Neural progenitor cell (in vitro differentiated cells): ENCODE results near the gene TAPBPL. TPM values are rescaled to one million over a fixed set of nuclear protein-coding genes. Genes with fewer than 3 reads are reported as not detected.

Experiments
- DNase-seq: peaks from one replicate; pipeline ENCODE4 v3.0.0-alpha.2; 2016; ENCODE audit warnings: low spot score
- H2AFZ ChIP-seq: fragments of 200-600 bp; sonication (generic); replicated peaks from 2 replicates; pipeline ENCODE4 v1.6.1; 2016; ENCODE audit warnings: antibody characterized with exemption
- H3F3A ChIP-seq: fragments of 200-600 bp; sonication (generic); 2 replicates; pipeline ENCODE4 v1.6.1; 2016; ENCODE audit warnings: antibody characterized with exemption, low read depth
- H3K27ac ChIP-seq: fragments of 200-600 bp; sonication (generic); 2 replicates; pipeline ENCODE4 v1.5.1; 2016; ENCODE audit warnings: mild to moderate bottlenecking
- H3K27me3 ChIP-seq: fragments of 200-600 bp; sonication (generic); 2 replicates; pipeline ENCODE4 v1.6.1; 2016; ENCODE audit warnings: mild to moderate bottlenecking, moderate library complexity
- H3K36me3 ChIP-seq: fragments of 200-600 bp; sonication (generic); 2 replicates; pipeline ENCODE4 v1.5.1; 2016
- H3K4me1 ChIP-seq: fragments of 200-600 bp; sonication (generic); 2 replicates; pipeline ENCODE4 v1.6.1; 2016; ENCODE audit warnings: mixed run types
- H3K4me2 ChIP-seq: fragments of 200-600 bp; sonication (generic); 2 replicates; pipeline ENCODE4 v1.6.1; 2016
- H3K4me3 ChIP-seq: fragments of 200-600 bp; sonication (generic); 2 replicates; pipeline ENCODE4 v1.5.1; 2016
- H3K79me2 ChIP-seq: fragments of 200-600 bp; sonication (generic); 2 replicates; pipeline ENCODE4 v1.6.1; 2016; ENCODE audit warnings: low read depth
- H3K9ac ChIP-seq: fragments of 200-600 bp; sonication (generic); 2 replicates; pipeline ENCODE4 v1.6.1; 2016
- H3K9me3 ChIP-seq: fragments of 200-600 bp; sonication (generic); 2 replicates; pipeline ENCODE4 v1.5.1; 2016; ENCODE audit warnings: low read depth
- H4K20me1 ChIP-seq: fragments of 200-600 bp; sonication (generic); 2 replicates; pipeline ENCODE4 v1.6.1; 2016; ENCODE audit warnings: low read depth
- H3K27ac Mint-ChIP-seq: 3 replicates; pipeline ENCODE4 v1.8.0; 2021; ENCODE audit warnings: mixed read lengths
- H3K27me3 Mint-ChIP-seq: 2 replicates; pipeline ENCODE4 v1.8.0; 2022; ENCODE audit warnings: low read depth, mild to moderate bottlenecking, inconsistent platforms, moderate library complexity, mixed read lengths; ENCODE audit not compliant: insufficient read depth
- H3K36me3 Mint-ChIP-seq: 3 replicates; pipeline ENCODE4 v1.8.0; 2021; ENCODE audit warnings: mixed read lengths
- H3K4me1 Mint-ChIP-seq: 3 replicates; pipeline ENCODE4 v1.8.0; 2021; ENCODE audit warnings: mixed read lengths
- H3K4me3 Mint-ChIP-seq: 3 replicates; pipeline ENCODE4 v1.8.0; 2021; ENCODE audit warnings: mild to moderate bottlenecking, moderate library complexity, mixed read lengths
- H3K9me3 Mint-ChIP-seq: 3 replicates; pipeline ENCODE4 v1.8.0; 2020; ENCODE audit warnings: mixed read lengths
- EZH2 ChIP-seq: fragments of 200-600 bp; sonication (generic); IDR thresholded peaks from 2 replicates; pipeline ENCODE4 v1.6.1; 2017; ENCODE audit warnings: antibody characterized with exemption, mild to moderate bottlenecking, moderate library complexity
- EZH2phosphoT487 ChIP-seq: fragments of 200-600 bp; sonication (generic); IDR thresholded peaks from 2 replicates; pipeline ENCODE4 v1.6.1; 2017; ENCODE audit warnings: antibody characterized with exemption
- total RNA-seq: library from RNA; depleted of rRNA; stranded (reverse); fragments of >200 nt; gene quantifications from 2 replicates; pipeline ENCODE4 v1.2.3, GENCODE V29; 2015; ENCODE audit warnings: low replicate concordance
- TF ChIP-seq, protein P1 (sequence below): fragments of 200-600 bp; sonication (generic); IDR thresholded peaks from 2 replicates; pipeline ENCODE4 v1.5.1; 2017; ENCODE audit warnings: antibody characterized with exemption, mild to moderate bottlenecking

Gene TAPBPL
- total RNA-seq, 1 donor from 2014 or later = not detected

DNA sequence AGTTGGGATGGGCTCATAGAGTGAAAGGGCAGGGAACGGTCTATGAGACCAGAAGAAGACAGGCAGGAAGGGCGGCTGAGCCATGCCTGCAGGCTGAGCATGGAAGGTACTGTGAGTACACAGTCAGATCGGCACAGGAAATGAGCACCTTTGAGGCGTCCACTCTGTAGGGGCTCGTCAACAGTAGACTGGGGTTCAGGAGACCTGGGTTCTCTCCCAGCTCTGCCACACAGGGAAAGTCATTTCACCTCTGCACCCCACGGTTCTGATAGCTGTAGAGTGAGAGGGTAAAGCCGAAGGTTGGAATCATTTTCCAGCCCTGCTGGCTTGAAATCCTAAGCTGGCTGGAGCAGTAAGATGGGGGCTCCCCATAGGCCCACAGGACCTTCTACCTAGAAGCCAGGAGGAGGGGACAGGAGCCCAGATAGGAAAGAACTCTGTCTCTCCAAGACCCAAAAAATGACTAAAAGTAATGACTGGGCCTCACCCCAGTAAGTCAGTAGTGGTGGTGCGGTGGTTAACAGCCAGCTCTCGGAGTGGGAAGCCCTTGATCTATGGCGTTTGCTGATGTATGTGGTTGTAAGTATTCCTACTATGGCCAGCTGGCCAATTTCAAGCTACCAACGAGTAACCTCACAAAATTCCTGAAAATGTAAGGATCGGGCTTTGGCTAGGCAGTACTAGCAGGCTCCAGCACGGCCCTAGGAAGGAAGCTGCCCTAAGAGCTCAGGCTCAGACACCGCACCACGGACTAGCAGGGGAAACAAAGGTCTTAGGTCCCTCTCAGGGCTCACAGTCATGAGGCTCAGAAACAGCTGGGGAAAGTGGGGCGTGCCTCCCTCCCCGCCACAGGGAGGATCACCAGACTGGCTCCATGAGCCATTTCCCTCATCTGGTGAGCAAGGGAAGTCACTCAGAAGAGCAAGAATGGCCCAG lies 17.4 kb upstream of the TAPBPL start:
- Histone ChIP-seq H3K79me2 (no peaks in the 10 kb centered on the region), H3K4me1 (peaks cover 3% of the 10 kb centered on the region), H3K4me3 (no peak overlapping the region), H3K9me3 (no peaks in the 10 kb centered on the region), H3K27me3 (no peaks in the 10 kb centered on the region), H3K27ac (no peak overlapping the region), H3K36me3 (no peaks in the 10 kb centered on the region), H3K9ac (no peak overlapping the region), H2AFZ (no peak overlapping the region), H4K20me1 (no peaks in the 10 kb centered on the region), H3K4me2 (no peak overlapping the region), H3F3A (no peaks in the 10 kb centered on the region)
- H3K9me3 Mint-ChIP-seq = no peaks in the 10 kb centered on the region
- no peak overlapping the region for H3K4me3 Mint-ChIP-seq
- H3K27ac Mint-ChIP-seq = no peak overlapping the region
- no peak for DNase-seq
- no peaks in the 10 kb centered on the region for H3K27me3 Mint-ChIP-seq
- H3K4me1 Mint-ChIP-seq = peaks cover 12% of the 10 kb centered on the region
- H3K36me3 Mint-ChIP-seq = no peaks in the 10 kb centered on the region
- TF ChIP-seq, protein P1, sequence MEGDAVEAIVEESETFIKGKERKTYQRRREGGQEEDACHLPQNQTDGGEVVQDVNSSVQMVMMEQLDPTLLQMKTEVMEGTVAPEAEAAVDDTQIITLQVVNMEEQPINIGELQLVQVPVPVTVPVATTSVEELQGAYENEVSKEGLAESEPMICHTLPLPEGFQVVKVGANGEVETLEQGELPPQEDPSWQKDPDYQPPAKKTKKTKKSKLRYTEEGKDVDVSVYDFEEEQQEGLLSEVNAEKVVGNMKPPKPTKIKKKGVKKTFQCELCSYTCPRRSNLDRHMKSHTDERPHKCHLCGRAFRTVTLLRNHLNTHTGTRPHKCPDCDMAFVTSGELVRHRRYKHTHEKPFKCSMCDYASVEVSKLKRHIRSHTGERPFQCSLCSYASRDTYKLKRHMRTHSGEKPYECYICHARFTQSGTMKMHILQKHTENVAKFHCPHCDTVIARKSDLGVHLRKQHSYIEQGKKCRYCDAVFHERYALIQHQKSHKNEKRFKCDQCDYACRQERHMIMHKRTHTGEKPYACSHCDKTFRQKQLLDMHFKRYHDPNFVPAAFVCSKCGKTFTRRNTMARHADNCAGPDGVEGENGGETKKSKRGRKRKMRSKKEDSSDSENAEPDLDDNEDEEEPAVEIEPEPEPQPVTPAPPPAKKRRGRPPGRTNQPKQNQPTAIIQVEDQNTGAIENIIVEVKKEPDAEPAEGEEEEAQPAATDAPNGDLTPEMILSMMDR = no peak
- TF ChIP-seq EZH2phosphoT487 = no peak
- TF ChIP-seq EZH2 = no peak

DNA sequence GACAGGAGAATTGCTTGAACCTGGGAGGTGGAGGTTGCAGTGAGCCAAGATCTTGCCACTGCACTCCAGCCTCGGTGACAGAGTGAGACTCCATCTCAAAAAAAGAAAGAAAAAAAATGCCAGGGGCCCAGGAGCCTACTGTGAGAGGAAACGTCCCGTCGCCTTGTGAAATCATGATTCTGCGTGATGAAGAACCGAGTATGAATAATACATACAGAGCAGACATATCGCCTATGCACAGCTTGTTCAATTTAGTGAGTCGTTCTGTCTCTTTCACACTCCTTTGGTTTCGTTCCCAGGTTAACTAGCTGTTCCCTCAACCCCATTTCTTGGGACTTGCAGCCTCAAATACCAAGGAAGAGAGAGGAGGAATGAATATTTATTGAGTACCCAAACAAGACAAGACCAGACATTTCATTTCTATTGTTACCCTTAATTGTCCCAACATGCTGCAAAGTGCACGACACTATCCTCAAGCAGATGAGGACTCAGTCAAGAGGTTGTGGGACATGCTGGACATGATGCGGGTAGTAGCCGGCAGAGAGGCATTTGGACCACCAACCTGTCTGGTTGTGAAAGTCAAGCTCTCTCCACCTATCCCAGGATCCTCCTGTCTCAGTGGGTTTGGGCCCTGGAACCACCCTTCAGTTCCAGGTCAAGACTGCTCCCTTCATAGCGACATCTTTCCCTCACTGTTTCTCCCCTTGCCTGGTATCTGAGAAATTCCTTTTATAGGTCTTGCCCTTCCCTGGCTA lies 15.7 kb upstream of the TAPBPL start:
- Histone ChIP-seq H4K20me1 (no peaks in the 10 kb centered on the region), H3K9me3 (no peaks in the 10 kb centered on the region), H3K9ac (no peak overlapping the region), H3K4me3 (no peak overlapping the region), H3K4me2 (no peak overlapping the region), H3K79me2 (no peaks in the 10 kb centered on the region), H3K36me3 (no peaks in the 10 kb centered on the region), H2AFZ (no peak overlapping the region), H3F3A (no peaks in the 10 kb centered on the region), H3K27ac (no peak overlapping the region), H3K27me3 (no peaks in the 10 kb centered on the region), H3K4me1 (no peaks in the 10 kb centered on the region)
- no peaks in the 10 kb centered on the region for H3K9me3 Mint-ChIP-seq
- peaks cover 2% of the 10 kb centered on the region for H3K4me1 Mint-ChIP-seq
- no peaks in the 10 kb centered on the region for H3K27me3 Mint-ChIP-seq
- no peak overlapping the region for H3K4me3 Mint-ChIP-seq
- peak overlapping the region; percentile 34 for H3K27ac Mint-ChIP-seq
- H3K36me3 Mint-ChIP-seq = no peaks in the 10 kb centered on the region
- TF ChIP-seq, protein P1 = no peak
- TF ChIP-seq EZH2 (no peak), EZH2phosphoT487 (no peak)
- DNase-seq = no peak

DNA sequence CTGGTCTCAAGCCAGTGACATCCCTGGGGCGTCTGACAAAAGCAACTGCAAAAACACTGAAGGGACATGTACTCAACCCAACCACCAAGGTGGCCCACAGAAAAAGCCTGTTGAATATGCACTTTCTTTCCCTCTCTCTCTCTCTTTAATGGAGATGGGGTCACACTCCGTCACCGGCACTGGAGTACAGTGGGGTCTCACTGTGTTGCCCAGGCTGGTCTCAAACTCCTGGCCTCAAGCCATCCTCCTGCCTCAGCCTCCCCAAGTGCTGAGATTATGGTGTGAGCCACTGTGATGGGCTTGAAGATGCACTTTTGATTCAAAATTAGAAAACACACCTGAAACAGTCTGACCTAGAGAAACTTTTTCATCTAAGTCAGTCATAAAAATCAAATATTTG lies 14.3 kb upstream of the TAPBPL start:
- H3K27ac Mint-ChIP-seq = no peak overlapping the region
- no peaks in the 10 kb centered on the region for H4K20me1 ChIP-seq
- H3K4me1 Mint-ChIP-seq = no peaks in the 10 kb centered on the region
- H3K36me3 Mint-ChIP-seq = no peaks in the 10 kb centered on the region
- no peak for DNase-seq
- H3K4me3 Mint-ChIP-seq = no peak overlapping the region
- H3K9ac ChIP-seq = no peak overlapping the region
- H3K79me2 ChIP-seq = no peaks in the 10 kb centered on the region
- no peaks in the 10 kb centered on the region for H3F3A ChIP-seq
- H3K4me1 ChIP-seq = no peaks in the 10 kb centered on the region
- H3K27ac ChIP-seq = no peak overlapping the region
- H3K4me3 ChIP-seq = no peak overlapping the region
- H3K27me3 ChIP-seq = no peaks in the 10 kb centered on the region
- no peaks in the 10 kb centered on the region for H3K27me3 Mint-ChIP-seq
- H2AFZ ChIP-seq = no peak overlapping the region
- no peak for TF ChIP-seq EZH2phosphoT487
- TF ChIP-seq, protein P1 = no peak
- TF ChIP-seq EZH2 = no peak
- H3K4me2 ChIP-seq = no peak overlapping the region
- H3K9me3 Mint-ChIP-seq = no peaks in the 10 kb centered on the region
- no peaks in the 10 kb centered on the region for H3K9me3 ChIP-seq
- H3K36me3 ChIP-seq = no peaks in the 10 kb centered on the region
